SK-N-SH treated with all-trans-retinoic acid at 6 μM for 48 hours (cell line): ENCODE measurements around the gene GLI2.

Source experiments
- ATAC-seq: fragments of 200-7000 bp; cut with Tn5 transposase; 3 replicates; pipeline ENCODE4 v1.9.1; 2020; ENCODE audit warnings: mild to moderate bottlenecking, moderate library complexity
- ARNTL ChIP-seq: fragments of 450-650 bp; formaldehyde crosslinking; IDR thresholded peaks from 2 replicates; pipeline ENCODE4 v1.5.0; 2020; ENCODE audit warnings: low read depth, mild to moderate bottlenecking, moderate library complexity, borderline replicate concordance
- BACH2 ChIP-seq: fragments of 250-450 bp; sonication (Bioruptor Pico); IDR thresholded peaks from 2 replicates; pipeline ENCODE4 v1.9.0; 2021; ENCODE audit warnings: mild to moderate bottlenecking, borderline replicate concordance
- CSDC2 ChIP-seq: fragments of 250-450 bp; sonication (Bioruptor Pico); IDR thresholded peaks from 2 replicates; pipeline ENCODE4 v1.5.0; 2020; ENCODE audit warnings: mild to moderate bottlenecking, moderate library complexity
- ESRRG ChIP-seq: fragments of 250-450 bp; sonication (Bioruptor Pico); IDR thresholded peaks from 2 replicates; pipeline ENCODE4 v1.6.1; 2021; ENCODE audit warnings: mild to moderate bottlenecking
- GLIS3 ChIP-seq: fragments of 250-450 bp; sonication (Bioruptor Pico); IDR thresholded peaks from 2 replicates; pipeline ENCODE4 v1.5.0; 2020; ENCODE audit warnings: mild to moderate bottlenecking, moderate library complexity
- ISL1 ChIP-seq: fragments of 250-450 bp; sonication (Bioruptor Pico); IDR thresholded peaks from 2 replicates; pipeline ENCODE4 v2.1.2; 2022; ENCODE audit warnings: mild to moderate bottlenecking, moderate library complexity
- OSR1 ChIP-seq: fragments of 250-450 bp; sonication (Bioruptor Pico); IDR thresholded peaks from 2 replicates; pipeline ENCODE4 v1.8.0; 2022; ENCODE audit warnings: moderate library complexity, mild to moderate bottlenecking, inconsistent platforms
- POU6F1 ChIP-seq: fragments of 250-450 bp; sonication (Bioruptor Pico); IDR thresholded peaks from 2 replicates; pipeline ENCODE4 v1.8.0; 2021; ENCODE audit warnings: low read depth, mild to moderate bottlenecking, moderate library complexity, borderline replicate concordance
- PPARA ChIP-seq: fragments of 250-450 bp; sonication (Bioruptor Pico); IDR thresholded peaks from 2 replicates; pipeline ENCODE4 v1.5.0; 2020; ENCODE audit warnings: mild to moderate bottlenecking, borderline replicate concordance
- RARB ChIP-seq: fragments of 250-450 bp; sonication (Bioruptor Pico); IDR thresholded peaks from 2 replicates; pipeline ENCODE4 v1.8.0; 2021; ENCODE audit warnings: mild to moderate bottlenecking, moderate library complexity
- SNAI2 ChIP-seq: fragments of 250-450 bp; sonication (Bioruptor Pico); IDR thresholded peaks from 2 replicates; pipeline ENCODE4 v1.5.0; 2020; ENCODE audit warnings: mild to moderate bottlenecking, moderate library complexity
- TCF4 ChIP-seq: fragments of 250-450 bp; sonication (Bioruptor Pico); IDR thresholded peaks from 2 replicates; pipeline ENCODE4 v1.8.0; 2021; ENCODE audit warnings: mild to moderate bottlenecking, moderate library complexity, borderline replicate concordance
- TOX ChIP-seq: fragments of 250-450 bp; sonication (Bioruptor Pico); IDR thresholded peaks from 2 replicates; pipeline ENCODE4 v1.8.0; 2021; ENCODE audit warnings: mild to moderate bottlenecking, moderate library complexity, borderline replicate concordance
- TSHZ2 ChIP-seq: fragments of 250-450 bp; sonication (Bioruptor Pico); IDR thresholded peaks from 2 replicates; pipeline ENCODE4 v1.5.0; 2020; ENCODE audit warnings: mild to moderate bottlenecking, moderate library complexity
- ZFP3 ChIP-seq: fragments of 250-450 bp; sonication (Bioruptor Pico); IDR thresholded peaks from 2 replicates; pipeline ENCODE4 v1.5.0; 2020; ENCODE audit warnings: mild to moderate bottlenecking, moderate library complexity
- ZFP30 ChIP-seq: fragments of 450-650 bp; formaldehyde crosslinking; IDR thresholded peaks from 2 replicates; pipeline ENCODE4 v1.5.0; 2022; ENCODE audit warnings: mild to moderate bottlenecking, moderate library complexity
- ZNF70 ChIP-seq: fragments of 450-650 bp; formaldehyde crosslinking; IDR thresholded peaks from 2 replicates; pipeline ENCODE4 v1.5.0; 2020; ENCODE audit warnings: mild to moderate bottlenecking, moderate library complexity
- ZNF8 ChIP-seq: fragments of 450-650 bp; formaldehyde crosslinking; IDR thresholded peaks from 2 replicates; pipeline ENCODE4 v1.5.0; 2020; ENCODE audit warnings: mild to moderate bottlenecking, moderate library complexity
- TF ChIP-seq, protein P1 (sequence below): fragments of 250-450 bp; sonication (Bioruptor Pico); IDR thresholded peaks from 2 replicates; pipeline ENCODE4 v1.5.1; 2020; ENCODE audit warnings: low read depth, mild to moderate bottlenecking, moderate library complexity
- TF ChIP-seq, protein P2 (sequence below): fragments of 250-450 bp; sonication (Bioruptor Pico); IDR thresholded peaks from 2 replicates; pipeline ENCODE4 v1.5.1; 2021; ENCODE audit warnings: mild to moderate bottlenecking, moderate library complexity
- TF ChIP-seq, protein P3 (sequence below): fragments of 250-450 bp; sonication (Bioruptor Pico); IDR thresholded peaks from 2 replicates; pipeline ENCODE4 v1.8.0; 2020; ENCODE audit warnings: mild to moderate bottlenecking, moderate library complexity, borderline replicate concordance

GLI2 gene

DNA sequence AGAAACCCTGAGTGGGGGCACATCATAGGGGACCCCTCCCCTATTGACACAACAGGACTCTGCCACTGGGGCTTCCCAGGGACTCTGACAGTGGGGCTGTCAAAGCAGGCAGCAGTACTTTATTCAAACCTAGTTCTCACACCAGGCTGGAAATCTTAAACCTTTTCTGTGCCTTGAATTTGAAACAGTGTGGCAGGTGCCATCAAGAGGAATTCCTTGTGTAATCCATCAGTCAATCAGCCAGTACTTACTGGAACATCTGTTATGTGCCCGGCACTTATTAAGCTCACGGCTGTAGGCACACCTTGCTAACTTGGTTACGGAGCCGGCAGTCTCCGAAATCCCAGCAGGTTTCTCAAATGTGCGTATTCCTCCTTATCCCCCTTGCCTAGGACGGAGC lies 12.0 kb downstream of the GLI2 start:
- no peak for ATAC-seq
- TF ChIP-seq, protein P1, sequence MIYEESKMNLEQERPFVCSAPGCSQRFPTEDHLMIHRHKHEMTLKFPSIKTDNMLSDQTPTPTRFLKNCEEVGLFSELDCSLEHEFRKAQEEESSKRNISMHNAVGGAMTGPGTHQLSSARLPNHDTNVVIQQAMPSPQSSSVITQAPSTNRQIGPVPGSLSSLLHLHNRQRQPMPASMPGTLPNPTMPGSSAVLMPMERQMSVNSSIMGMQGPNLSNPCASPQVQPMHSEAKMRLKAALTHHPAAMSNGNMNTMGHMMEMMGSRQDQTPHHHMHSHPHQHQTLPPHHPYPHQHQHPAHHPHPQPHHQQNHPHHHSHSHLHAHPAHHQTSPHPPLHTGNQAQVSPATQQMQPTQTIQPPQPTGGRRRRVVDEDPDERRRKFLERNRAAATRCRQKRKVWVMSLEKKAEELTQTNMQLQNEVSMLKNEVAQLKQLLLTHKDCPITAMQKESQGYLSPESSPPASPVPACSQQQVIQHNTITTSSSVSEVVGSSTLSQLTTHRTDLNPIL (CRISPR knock-in tag): no peak
- TF ChIP-seq TCF4 (CRISPR knock-in tag) (no peak), GLIS3 (CRISPR knock-in tag) (no peak), TOX (CRISPR knock-in tag) (no peak), ARNTL (CRISPR knock-in tag) (no peak), CSDC2 (CRISPR knock-in tag) (no peak), RARB (CRISPR knock-in tag) (no peak), BACH2 (CRISPR knock-in tag) (no peak), OSR1 (CRISPR knock-in tag) (no peak), ZNF8 (CRISPR knock-in tag) (no peak), TSHZ2 (no peak), ZFP30 (CRISPR knock-in tag) (no peak), ZNF70 (no peak), ISL1 (CRISPR knock-in tag) (no peak), POU6F1 (CRISPR knock-in tag) (no peak), SNAI2 (CRISPR knock-in tag) (no peak)
- TF ChIP-seq, protein P2, sequence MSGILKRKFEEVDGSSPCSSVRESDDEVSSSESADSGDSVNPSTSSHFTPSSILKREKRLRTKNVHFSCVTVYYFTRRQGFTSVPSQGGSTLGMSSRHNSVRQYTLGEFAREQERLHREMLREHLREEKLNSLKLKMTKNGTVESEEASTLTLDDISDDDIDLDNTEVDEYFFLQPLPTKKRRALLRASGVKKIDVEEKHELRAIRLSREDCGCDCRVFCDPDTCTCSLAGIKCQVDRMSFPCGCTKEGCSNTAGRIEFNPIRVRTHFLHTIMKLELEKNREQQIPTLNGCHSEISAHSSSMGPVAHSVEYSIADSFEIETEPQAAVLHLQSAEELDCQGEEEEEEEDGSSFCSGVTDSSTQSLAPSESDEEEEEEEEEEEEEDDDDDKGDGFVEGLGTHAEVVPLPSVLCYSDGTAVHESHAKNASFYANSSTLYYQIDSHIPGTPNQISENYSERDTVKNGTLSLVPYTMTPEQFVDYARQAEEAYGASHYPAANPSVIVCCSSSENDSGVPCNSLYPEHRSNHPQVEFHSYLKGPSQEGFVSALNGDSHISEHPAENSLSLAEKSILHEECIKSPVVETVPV (CRISPR knock-in tag): no peak
- TF ChIP-seq, protein P3, sequence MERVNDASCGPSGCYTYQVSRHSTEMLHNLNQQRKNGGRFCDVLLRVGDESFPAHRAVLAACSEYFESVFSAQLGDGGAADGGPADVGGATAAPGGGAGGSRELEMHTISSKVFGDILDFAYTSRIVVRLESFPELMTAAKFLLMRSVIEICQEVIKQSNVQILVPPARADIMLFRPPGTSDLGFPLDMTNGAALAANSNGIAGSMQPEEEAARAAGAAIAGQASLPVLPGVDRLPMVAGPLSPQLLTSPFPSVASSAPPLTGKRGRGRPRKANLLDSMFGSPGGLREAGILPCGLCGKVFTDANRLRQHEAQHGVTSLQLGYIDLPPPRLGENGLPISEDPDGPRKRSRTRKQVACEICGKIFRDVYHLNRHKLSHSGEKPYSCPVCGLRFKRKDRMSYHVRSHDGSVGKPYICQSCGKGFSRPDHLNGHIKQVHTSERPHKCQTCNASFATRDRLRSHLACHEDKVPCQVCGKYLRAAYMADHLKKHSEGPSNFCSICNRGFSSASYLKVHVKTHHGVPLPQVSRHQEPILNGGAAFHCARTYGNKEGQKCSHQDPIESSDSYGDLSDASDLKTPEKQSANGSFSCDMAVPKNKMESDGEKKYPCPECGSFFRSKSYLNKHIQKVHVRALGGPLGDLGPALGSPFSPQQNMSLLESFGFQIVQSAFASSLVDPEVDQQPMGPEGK (CRISPR knock-in tag): no peak

DNA sequence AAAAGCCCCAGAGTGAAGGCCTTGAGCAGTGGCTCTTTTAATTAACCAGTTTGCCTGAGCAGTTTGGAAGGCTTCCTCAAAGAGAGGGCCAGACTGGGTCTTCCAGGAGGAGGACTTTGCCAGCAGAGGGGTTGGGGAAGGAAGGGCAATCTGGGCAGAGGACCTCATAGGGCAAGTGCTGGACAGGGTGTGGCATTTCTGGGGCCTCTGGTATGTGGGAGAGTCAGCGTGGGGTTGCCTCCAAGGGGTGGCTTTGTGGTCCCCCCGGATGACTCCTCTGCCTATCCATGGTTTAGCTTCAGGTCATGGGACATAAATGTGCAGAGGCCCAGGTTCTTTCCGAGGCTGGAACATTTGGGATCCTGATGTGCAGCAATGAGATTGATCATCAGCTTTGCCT lies 12.6 kb downstream of the GLI2 start:
- TF ChIP-seq SNAI2 (CRISPR knock-in tag) (no peak), ZFP3 (no peak), ESRRG (no peak), RARB (CRISPR knock-in tag) (no peak)
- no peak for ATAC-seq

DNA sequence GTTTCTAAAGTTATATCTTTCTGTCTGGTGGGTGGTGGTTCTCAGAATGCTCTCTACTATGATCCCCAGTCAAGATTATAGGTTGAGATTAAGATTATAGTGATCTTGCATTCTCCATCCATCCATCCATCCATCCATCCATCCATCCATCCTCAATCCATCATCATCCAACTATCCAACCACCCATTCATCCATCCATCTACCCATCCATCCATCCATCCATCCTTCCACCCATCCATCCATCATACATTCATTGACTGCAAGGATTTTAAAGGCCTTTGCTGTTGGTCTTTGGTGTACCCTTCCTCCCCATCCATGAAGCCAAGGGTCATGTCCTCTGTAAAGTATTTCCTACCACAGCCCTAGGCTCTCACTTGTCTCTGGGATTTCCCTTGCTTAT lies 13.1 kb downstream of the GLI2 start:
- no peak for ATAC-seq
- TF ChIP-seq ZNF8 (CRISPR knock-in tag): no peak
- TF ChIP-seq ARNTL (CRISPR knock-in tag): no peak
- TF ChIP-seq POU6F1 (CRISPR knock-in tag): no peak
- TF ChIP-seq ISL1 (CRISPR knock-in tag): no peak
- TF ChIP-seq SNAI2 (CRISPR knock-in tag): no peak
- TF ChIP-seq, protein P3 (CRISPR knock-in tag): no peak
- no peak for TF ChIP-seq TOX (CRISPR knock-in tag)
- TF ChIP-seq RARB (CRISPR knock-in tag): no peak
- no peak for TF ChIP-seq ESRRG
- TF ChIP-seq PPARA (CRISPR knock-in tag): no peak
- TF ChIP-seq, protein P2 (CRISPR knock-in tag): no peak
- TF ChIP-seq OSR1 (CRISPR knock-in tag): no peak
- TF ChIP-seq ZFP30 (CRISPR knock-in tag): no peak
- no peak for TF ChIP-seq TCF4 (CRISPR knock-in tag)
